AG04450 (cell line): ENCODE results near the gene LMX1A. TPM values are rescaled to one million over a fixed set of nuclear protein-coding genes. Genes with fewer than 3 reads are reported as not detected.

ENCODE experiments used
- CTCF ChIA-PET: fragments of 300-600, 350-600 bp; formaldehyde crosslinking; extraction: SDS; loops from one replicate; lab custom pipeline; 2022; ENCODE audit warnings: antibody characterized with exemption, inconsistent platforms; lab: Charles Lee
- POLR2A ChIA-PET: fragments of 350-600 bp; formaldehyde crosslinking; extraction: SDS; loops from one replicate; lab custom pipeline; 2021; ENCODE audit warnings: antibody characterized with exemption, inconsistent platforms; lab: Yijun Ruan, JAX
- DNase-seq: peaks from one replicate; pipeline ENCODE4 v3.0.0-alpha.2; 2011; ENCODE audit warnings: low read depth, low spot score
- H3K27ac ChIP-seq: one replicate; pipeline ENCODE4 v1.5.1; 2012; ENCODE audit warnings: low read depth, low read length, control low read depth
- H3K27me3 ChIP-seq: one replicate; pipeline ENCODE4 v1.6.0; 2012; ENCODE audit warnings: low read length; ENCODE audit not compliant: control insufficient read depth, insufficient read depth
- H3K4me3 ChIP-seq: 2 replicates; pipeline ENCODE4 v1.5.1; 2011; ENCODE audit warnings: mild to moderate bottlenecking, low read depth, low read length, control low read depth
- H3K9me3 ChIP-seq: 2 replicates; pipeline ENCODE4 v1.5.1; 2012; ENCODE audit warnings: low read length; ENCODE audit not compliant: control insufficient read depth, insufficient read depth
- CTCF ChIP-seq: IDR thresholded peaks from 2 replicates; pipeline ENCODE4 v1.5.1; 2011; ENCODE audit warnings: low read depth, low read length, control low read depth, inconsistent platforms
- polyA plus RNA-seq: library from polyadenylated mRNA; depleted of rRNA; stranded (reverse); fragments of >200 nt; gene quantifications from 2 replicates; pipeline ENCODE4 v1.2.3, GENCODE V29; 2011

LMX1A gene
- polyA plus RNA-seq, 1 experiment: not detected

GRCh38 chr1:165352442-165353293, 3.8 kb downstream of the LMX1A start:
- H3K4me3 ChIP-seq: no peak overlapping the region
- ChIA-PET CTCF (interaction anchor here (4.0 kb wide), 1 partner anchor 15 kb away, joined by 23 read pairs; no protein-coding TSS in a partner anchor), POLR2A (no interaction called here)
- DNase-seq: no peak
- no peak overlapping the region for H3K27ac ChIP-seq
- H3K27me3 ChIP-seq: peaks cover 54% of the 10 kb centered on the region
- H3K9me3 ChIP-seq: peaks cover 3% of the 10 kb centered on the region; the same call in 1 of the 2 replicates
- no peak for TF ChIP-seq CTCF

- H3K27me3 ChIP-seq: peaks cover 46% of the 10 kb centered on the region
These were observed 4.6 kb downstream of the LMX1A start for GRCh38 chr1:165351863-165352441.

GRCh38 chr1:165350840-165351239, 5.7 kb downstream of the LMX1A start:
- peaks cover 2% of the 10 kb centered on the region; the same call in 1 of the 2 replicates for H3K9me3 ChIP-seq
- POLR2A ChIA-PET: no interaction called here
- no peak for TF ChIP-seq CTCF
- no peak overlapping the region for H3K4me3 ChIP-seq
- peaks cover 41% of the 10 kb centered on the region for H3K27me3 ChIP-seq
- no peak overlapping the region for H3K27ac ChIP-seq
- no peak for DNase-seq
- CTCF ChIA-PET: interaction anchor here (0.9 to 4.0 kb wide), 2 partner anchors 17 to 237 kb away, joined by 3 to 23 read pairs; no protein-coding TSS in a partner anchor

More at GRCh38 chr1:165351863-165352441, 4.6 kb downstream of the LMX1A start:
- Histone ChIP-seq H3K9me3 (peaks cover 3% of the 10 kb centered on the region; the same call in 1 of the 2 replicates), H3K4me3 (no peak overlapping the region), H3K27ac (no peak overlapping the region)
- no peak for TF ChIP-seq CTCF
- ChIA-PET POLR2A (no interaction called here), CTCF (interaction anchor here (4.0 kb wide), 1 partner anchor 16 kb away, joined by 23 read pairs; no protein-coding TSS in a partner anchor)
- no peak for DNase-seq

GRCh38 chr1:165345502-165345901, 11.0 kb downstream of the LMX1A start:
- Histone ChIP-seq H3K9me3 (no peaks in the 10 kb centered on the region), H3K4me3 (no peak overlapping the region), H3K27me3 (peaks cover 2% of the 10 kb centered on the region), H3K27ac (no peak overlapping the region)
- CTCF ChIA-PET: interaction anchor here (2.6 kb wide), 1 partner anchor 22 kb away, joined by 11 read pairs; no protein-coding TSS in a partner anchor
- no peak for DNase-seq
- POLR2A ChIA-PET: no interaction called here
- no peak for TF ChIP-seq CTCF
